Adrenal gland (tissue), 5 donors: ENCODE measurements around the gene TWIST2.

ENCODE experiments used
- POLR2A ChIP-seq, 2 donors: fragments of 450-650 bp; IDR thresholded peaks; one replicate each; pipeline ENCODE4 v1.6.1; 2017; ENCODE audit warnings: antibody characterized with exemption in 2 of 2, mild to moderate bottlenecking in 2 of 2, moderate library complexity in 1 of 2
- TF ChIP-seq, protein P1 (sequence below), 6 experiments: fragments of 450-650 bp in 4 of 6; fragments of 200-600 bp in 2 of 6; sonication (generic) in 1 of 6; IDR thresholded peaks; 1 replicate in 5 of 6; 2 replicates in 1 of 6; pipeline versions ENCODE4 v1.5.1 to v1.8.0; 2016 to 2021; ENCODE audit warnings: antibody characterized with exemption in 6 of 6, mild to moderate bottlenecking in 2 of 6, moderate library complexity in 1 of 6
- donor health status: DM: no; HTN: no; CAD: no.

DNA sequence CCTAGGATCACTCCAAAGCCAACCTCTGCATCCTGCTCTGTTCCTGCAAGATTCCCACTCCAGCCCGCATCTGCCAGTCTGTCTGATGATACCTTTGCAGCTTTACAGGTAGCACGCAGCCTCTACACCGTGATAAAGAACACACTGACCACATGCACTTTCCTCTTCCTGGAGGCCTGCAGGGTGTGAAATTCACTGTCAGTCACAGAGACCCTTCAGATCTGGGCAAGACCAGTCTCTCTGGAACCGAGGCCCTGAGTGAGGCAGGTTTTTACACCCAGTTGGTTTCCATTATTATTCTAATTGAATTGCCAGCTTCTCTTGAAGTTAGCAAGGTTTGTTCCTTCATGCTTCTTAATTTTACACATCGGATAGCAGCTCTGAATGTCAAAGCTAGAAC lies 30.5 kb upstream of the TWIST2 start:
- TF ChIP-seq, protein P1, sequence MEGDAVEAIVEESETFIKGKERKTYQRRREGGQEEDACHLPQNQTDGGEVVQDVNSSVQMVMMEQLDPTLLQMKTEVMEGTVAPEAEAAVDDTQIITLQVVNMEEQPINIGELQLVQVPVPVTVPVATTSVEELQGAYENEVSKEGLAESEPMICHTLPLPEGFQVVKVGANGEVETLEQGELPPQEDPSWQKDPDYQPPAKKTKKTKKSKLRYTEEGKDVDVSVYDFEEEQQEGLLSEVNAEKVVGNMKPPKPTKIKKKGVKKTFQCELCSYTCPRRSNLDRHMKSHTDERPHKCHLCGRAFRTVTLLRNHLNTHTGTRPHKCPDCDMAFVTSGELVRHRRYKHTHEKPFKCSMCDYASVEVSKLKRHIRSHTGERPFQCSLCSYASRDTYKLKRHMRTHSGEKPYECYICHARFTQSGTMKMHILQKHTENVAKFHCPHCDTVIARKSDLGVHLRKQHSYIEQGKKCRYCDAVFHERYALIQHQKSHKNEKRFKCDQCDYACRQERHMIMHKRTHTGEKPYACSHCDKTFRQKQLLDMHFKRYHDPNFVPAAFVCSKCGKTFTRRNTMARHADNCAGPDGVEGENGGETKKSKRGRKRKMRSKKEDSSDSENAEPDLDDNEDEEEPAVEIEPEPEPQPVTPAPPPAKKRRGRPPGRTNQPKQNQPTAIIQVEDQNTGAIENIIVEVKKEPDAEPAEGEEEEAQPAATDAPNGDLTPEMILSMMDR (IDR thresholded peaks at IDR 0.05) = no peak
- TF ChIP-seq POLR2A (IDR thresholded peaks at IDR 0.05) = no peak
